ENCODE data around the gene CYP2B6. TPM values are rescaled to one million over a fixed set of nuclear protein-coding genes. Genes with fewer than 3 reads are reported as not detected.

Gene CYP2B6
- not detected for total RNA-seq

- intact Hi-C loops (cut with DNase I): no loop called here
These were observed at the start of gene CYP2B6 for GRCh38 chr19:40990972-40991381. CYP2B6 (plus strand) TSS chr19:40991282; CDS start chr19:40991306, 24 bp downstream.

GRCh38 chr19:40941481-40942219 is 49.4 kb upstream of the CYP2B6 start:
- H3K27me3 ChIP-seq: peaks cover 0 to 50% (median 0%) of the 10 kb centered on the region in 4 donors
- intact Hi-C loops (cut with DNase I): no loop called here
- H3K27ac ChIP-seq: no peak overlapping the region
- H3K4me3 ChIP-seq: no peak overlapping the region
- H3K9me3 ChIP-seq: no peaks in the 10 kb centered on the region
- TF ChIP-seq POLR2A (IDR thresholded peaks at IDR 0.05) (no peak), CTCF (IDR thresholded peaks at IDR 0.05) (no peak)
- 73 to 77% methylated on average over 6 to 8 of the region's 9 CpGs for WGBS, 2 donors
- no peak for DNase-seq
- H3K36me3 ChIP-seq: no peaks in the 10 kb centered on the region
- no peaks in the 10 kb centered on the region for H3K4me1 ChIP-seq

More at GRCh38 chr19:40990972-40991381, at the start of gene CYP2B6:
- Histone ChIP-seq H3K27ac (no peak within 1 kb of the TSS), H3K27me3 (peaks cover 0 to 13% (median 0%) of the 10 kb centered on the region in 4 donors), H3K4me1 (no peaks in the 10 kb centered on the region), H3K9me3 (peaks cover 0 to 10% (median 3%) of the 10 kb centered on the region in 3 donors), H3K36me3 (no peaks in the 10 kb centered on the region), H3K4me3 (no peak within 1 kb of the TSS)
- TF ChIP-seq CTCF (IDR thresholded peaks at IDR 0.05) (no peak), POLR2A (IDR thresholded peaks at IDR 0.05) (no peak)
- no peak for DNase-seq
- 90 to 92% methylated on average over 1 to 2 of the region's 2 CpGs for WGBS, 2 donors

- Histone ChIP-seq H3K4me1 (no peaks in the 10 kb centered on the region), H3K4me3 (no peak overlapping the region), H3K9me3 (no peaks in the 10 kb centered on the region), H3K27ac (no peak overlapping the region), H3K36me3 (no peaks in the 10 kb centered on the region), H3K27me3 (peaks cover 0 to 38% (median 0%) of the 10 kb centered on the region in 4 donors)
- intact Hi-C loops (cut with DNase I): no loop called here
- no peak for TF ChIP-seq POLR2A (IDR thresholded peaks at IDR 0.05)
- no peak for TF ChIP-seq CTCF (IDR thresholded peaks at IDR 0.05)
- 59 to 64% methylated on average over 2 of the region's 2 CpGs for WGBS, 2 donors
- DNase-seq: no peak
These were observed 45.4 kb upstream of the CYP2B6 start for GRCh38 chr19:40945645-40946044.

- DNase-seq: no peak
- TF ChIP-seq CTCF (IDR thresholded peaks at IDR 0.05) (no peak), POLR2A (IDR thresholded peaks at IDR 0.05) (no peak)
- 85 to 86% methylated on average over 2 of the region's 2 CpGs for WGBS, 2 donors
- Histone ChIP-seq H3K4me1 (no peaks in the 10 kb centered on the region), H3K27me3 (peaks cover 0 to 39% (median 0%) of the 10 kb centered on the region in 4 donors), H3K36me3 (no peaks in the 10 kb centered on the region), H3K4me3 (no peak overlapping the region), H3K9me3 (peaks cover 0 to 5% (median 0%) of the 10 kb centered on the region in 3 donors), H3K27ac (no peak overlapping the region)
- intact Hi-C loops (cut with DNase I): no loop called here
These were observed 44.0 kb upstream of the CYP2B6 start for GRCh38 chr19:40947114-40947513.

- Histone ChIP-seq H3K4me1 (no peaks in the 10 kb centered on the region), H3K27me3 (peaks cover 0 to 35% (median 0%) of the 10 kb centered on the region in 4 donors), H3K27ac (no peak overlapping the region), H3K36me3 (no peaks in the 10 kb centered on the region), H3K4me3 (no peak overlapping the region), H3K9me3 (peaks cover 0 to 7% (median under 1%) of the 10 kb centered on the region in 3 donors)
- intact Hi-C loops (cut with DNase I): no loop called here
- WGBS, 2 donors: 5 to 33% methylated on average over 2 of the region's 2 CpGs
- TF ChIP-seq POLR2A (IDR thresholded peaks at IDR 0.05): no peak
- TF ChIP-seq CTCF (IDR thresholded peaks at IDR 0.05): no peak
- no peak for DNase-seq
These were observed 43.5 kb upstream of the CYP2B6 start for GRCh38 chr19:40947573-40947972.
